Prostate gland (tissue), 2 donors: ENCODE measurements around the gene CDKN2C. TPM values are rescaled to one million over a fixed set of nuclear protein-coding genes. Genes with fewer than 3 reads are reported as not detected.

Source experiments
- DNase-seq: peaks from one replicate; pipeline ENCODE4 v3.0.0-alpha.2; 2019; ENCODE audit warnings: low spot score
- H3K27ac ChIP-seq, 2 donors: fragments of 200-600 bp; sonication (generic); 2 replicates each; pipeline ENCODE4 v1.5.1; 2017 to 2019
- H3K27me3 ChIP-seq: fragments of 200-600 bp; sonication (generic); replicated peaks from 2 replicates; pipeline ENCODE4 v1.5.1; 2019; ENCODE audit not compliant: insufficient read depth
- H3K36me3 ChIP-seq, 2 donors: fragments of 200-600 bp; sonication (generic); 1 replicate in 1 of 2; 2 replicates in 1 of 2; pipeline versions ENCODE4 v1.5.1 to v1.8.1; 2017 to 2019
- H3K4me1 ChIP-seq: fragments of 200-600 bp; sonication (generic); replicated peaks from 2 replicates; pipeline ENCODE4 v1.5.1; 2019
- H3K4me3 ChIP-seq, 2 donors: fragments of 200-600 bp; sonication (generic); 2 replicates each; pipeline ENCODE4 v1.5.1; 2017 to 2019
- H3K9me3 ChIP-seq: fragments of 200-600 bp; sonication (generic); 2 replicates; pipeline ENCODE4 v1.5.1; 2017
- CTCF ChIP-seq, 4 experiments: fragments of 200-600 bp in 2 of 4; fragments of 450-650 bp in 2 of 4; sonication (generic) in 2 of 4; IDR thresholded peaks; 1 replicate in 3 of 4; 2 replicates in 1 of 4; pipeline ENCODE4 v1.5.1; 2016 to 2019; ENCODE audit warnings: antibody characterized with exemption in 4 of 4, mild to moderate bottlenecking in 2 of 4, moderate library complexity in 2 of 4
- POLR2A ChIP-seq: fragments of 450-650 bp; IDR thresholded peaks from one replicate; pipeline ENCODE4 v1.6.1; 2016; ENCODE audit warnings: antibody characterized with exemption, mild to moderate bottlenecking
- POLR2AphosphoS5 ChIP-seq: sonication (generic); formaldehyde crosslinking; IDR thresholded peaks from one replicate; pipeline ENCODE4 v1.6.1; 2017; ENCODE audit warnings: antibody characterized with exemption
- WGBS: methylation state at CpG from one replicate; pipeline ENCODE4 v1.1.5; 2018; 5-methylcytosine and 5-hydroxymethylcytosine counted together
- intact Hi-C: fragments of 100-400 bp; cut with DNase I; formaldehyde crosslinking; loops from one replicate; pipeline ENCODE4 v1.14.2; 2022
- total RNA-seq, 2 donors: library from RNA; depleted of rRNA; stranded (reverse); fragments of >200 nt; gene quantifications; one replicate each; pipeline ENCODE4 v1.1.0, GENCODE V29; 2016

CDKN2C gene
- total RNA-seq, 2 donors from 2014 or later: 6.8 to 8.4 TPM

- Histone ChIP-seq H3K36me3 (no peaks in the 10 kb centered on the region), H3K27me3 (no peaks in the 10 kb centered on the region), H3K4me1 (no peaks in the 10 kb centered on the region), H3K4me3 (no peak overlapping the region), H3K9me3 (no peaks in the 10 kb centered on the region), H3K27ac (no peak overlapping the region)
- TF ChIP-seq POLR2A (no peak), CTCF (IDR thresholded peaks at IDR 0.05) (no peak), POLR2AphosphoS5 (no peak)
- WGBS: 91% methylated on average over 13 of the region's 13 CpGs
- no peak for DNase-seq
- intact Hi-C loops: no loop called here
These were observed 4.0 kb downstream of the CDKN2C start for GRCh38 chr1:50973875-50974617.

GRCh38 chr1:50974618-50974935 lies 4.5 kb downstream of the CDKN2C start:
- no peaks in the 10 kb centered on the region for H3K4me1 ChIP-seq
- H3K27me3 ChIP-seq: no peaks in the 10 kb centered on the region
- no peaks in the 10 kb centered on the region for H3K9me3 ChIP-seq
- no peaks in the 10 kb centered on the region for H3K36me3 ChIP-seq
- no peak overlapping the region for H3K4me3 ChIP-seq
- intact Hi-C loops: no loop called here
- no peak overlapping the region for H3K27ac ChIP-seq
- no peak for DNase-seq
- TF ChIP-seq CTCF (IDR thresholded peaks at IDR 0.05) (no peak), POLR2A (no peak), POLR2AphosphoS5 (no peak)
- 91% methylated on average over 1 of the region's 1 CpG for WGBS

GRCh38 chr1:50975436-50975835 lies 5.4 kb downstream of the CDKN2C start:
- DNase-seq: no peak
- Histone ChIP-seq H3K27ac (no peak overlapping the region), H3K4me1 (no peaks in the 10 kb centered on the region), H3K27me3 (no peaks in the 10 kb centered on the region), H3K4me3 (no peak overlapping the region), H3K9me3 (no peaks in the 10 kb centered on the region), H3K36me3 (no peaks in the 10 kb centered on the region)
- TF ChIP-seq POLR2A: no peak
- no peak for TF ChIP-seq CTCF (IDR thresholded peaks at IDR 0.05)
- no peak for TF ChIP-seq POLR2AphosphoS5
- 76% methylated on average over 1 of the region's 1 CpG for WGBS
- intact Hi-C loops: no loop called here

GRCh38 chr1:50976111-50976889 lies 6.3 kb downstream of the CDKN2C start:
- no peaks in the 10 kb centered on the region for H3K9me3 ChIP-seq
- TF ChIP-seq POLR2AphosphoS5 (no peak), POLR2A (no peak)
- peak overlapping the region; percentile 86 for H3K27ac ChIP-seq
- no peak for DNase-seq
- WGBS: 72% methylated on average over 19 of the region's 19 CpGs
- H3K36me3 ChIP-seq: no peaks in the 10 kb centered on the region
- peak overlapping the region; percentile 66 to 68 for H3K4me3 ChIP-seq
- no peaks in the 10 kb centered on the region for H3K4me1 ChIP-seq
- intact Hi-C loops: no loop called here
- no peaks in the 10 kb centered on the region for H3K27me3 ChIP-seq

- Histone ChIP-seq H3K9me3 (no peaks in the 10 kb centered on the region), H3K36me3 (no peaks in the 10 kb centered on the region), H3K4me1 (no peaks in the 10 kb centered on the region), H3K4me3 (peak overlapping the region; percentile 66 to 68), H3K27ac (peak overlapping the region; percentile 86), H3K27me3 (no peaks in the 10 kb centered on the region)
- 13% methylated on average over 26 of the region's 26 CpGs for WGBS
- no peak for DNase-seq
- TF ChIP-seq POLR2A (no peak), POLR2AphosphoS5 (no peak), CTCF (IDR thresholded peaks at IDR 0.05) (no peak)
- intact Hi-C loops: no loop called here
These were observed 7.0 kb downstream of the CDKN2C start for GRCh38 chr1:50976890-50977574.
